IMR-90 (cell line): ENCODE results near the gene RUNX2. TPM values are rescaled to one million over a fixed set of nuclear protein-coding genes. Genes with fewer than 3 reads are reported as not detected.

Experiments used
- ATAC-seq: fragments of 200-7000 bp; cut with Tn5 transposase; 2 replicates; pipeline ENCODE4 v1.9.1; 2020; ENCODE audit warnings: low read depth, mild to moderate bottlenecking, moderate library complexity
- BruUV-seq: library from RNA; stranded (reverse); fragments of 400-500 nt; replicated peaks from 2 replicates; lab custom pipeline; 2021; lab: Mats Ljungman, UMichigan
- CTCF ChIA-PET: fragments of 300-600 bp; formaldehyde crosslinking; extraction: SDS; loops from one replicate; lab custom pipeline; 2021; ENCODE audit warnings: antibody characterized with exemption; lab: Yijun Ruan, JAX
- POLR2A ChIA-PET: fragments of 300-600 bp; sonication (Branson Sonifier 250); formaldehyde crosslinking; loops from one replicate; lab custom pipeline; 2022; ENCODE audit warnings: antibody characterized with exemption; ENCODE audit not compliant: unreplicated experiment; lab: Charles Lee
- DNase-seq: peaks from one replicate; pipeline ENCODE4 v3.0.0; 2013
- H2AFZ ChIP-seq: replicated peaks from 2 replicates; pipeline ENCODE3; 2013; ENCODE audit warnings: low read length, mild to moderate bottlenecking; ENCODE audit not compliant: poor library complexity
- H2AK5ac ChIP-seq: 2 replicates; pipeline ENCODE4 v1.6.1; 2013; ENCODE audit warnings: low read depth, low read length, inconsistent platforms
- H2AK9ac ChIP-seq: replicated peaks from 2 replicates; pipeline ENCODE3; 2013; ENCODE audit warnings: mild to moderate bottlenecking, low read depth, low read length, moderate library complexity; ENCODE audit not compliant: poor library complexity
- H2BK120ac ChIP-seq: 2 replicates; pipeline ENCODE4 v1.6.1; 2013; ENCODE audit warnings: low read depth, low read length, inconsistent platforms
- H2BK15ac ChIP-seq: 3 replicates; pipeline ENCODE4 v1.6.1; 2013; ENCODE audit warnings: low read depth, low read length, inconsistent platforms
- H2BK20ac ChIP-seq: 2 replicates; pipeline ENCODE4 v1.6.1; 2013; ENCODE audit warnings: low read depth, mild to moderate bottlenecking, inconsistent platforms, low read length, moderate library complexity
- H2BK5ac ChIP-seq: 2 replicates; pipeline ENCODE4 v1.6.1; 2013; ENCODE audit warnings: mild to moderate bottlenecking, low read depth, low read length, inconsistent platforms; ENCODE audit not compliant: poor library complexity, severe bottlenecking
- H3K14ac ChIP-seq: replicated peaks from 2 replicates; pipeline ENCODE4 v1.6.1; 2013; ENCODE audit warnings: low read depth, low read length, inconsistent platforms
- H3K18ac ChIP-seq: 2 replicates; pipeline ENCODE4 v1.6.1; 2013; ENCODE audit warnings: low read depth, low read length, control low read depth
- H3K23ac ChIP-seq: 2 replicates; pipeline ENCODE4 v1.6.1; 2013; ENCODE audit warnings: low read depth, low read length, inconsistent platforms
- H3K27ac ChIP-seq: 2 replicates; pipeline ENCODE4 v1.5.1; 2013; ENCODE audit warnings: mild to moderate bottlenecking, control low read depth, low read length; ENCODE audit not compliant: insufficient read depth
- H3K27me3 ChIP-seq: 2 replicates; pipeline ENCODE4 v1.6.1; 2013; ENCODE audit warnings: low read length; ENCODE audit not compliant: control insufficient read depth, insufficient read depth
- H3K36me3 ChIP-seq: 2 replicates; pipeline ENCODE4 v1.6.1; 2013; ENCODE audit warnings: low read length, mixed read lengths; ENCODE audit not compliant: control insufficient read depth, insufficient read depth
- H3K4ac ChIP-seq: 2 replicates; pipeline ENCODE4 v1.6.1; 2013; ENCODE audit warnings: low read depth, low read length, inconsistent platforms
- H3K4me1 ChIP-seq: 2 replicates; pipeline ENCODE4 v1.6.1; 2013; ENCODE audit warnings: low read length, mixed read lengths; ENCODE audit not compliant: control insufficient read depth, insufficient read depth
- H3K4me2 ChIP-seq: 2 replicates; pipeline ENCODE4 v1.6.1; 2013; ENCODE audit warnings: low read depth, mild to moderate bottlenecking, control low read depth, low read length, moderate library complexity
- H3K4me3 ChIP-seq: 2 replicates; pipeline ENCODE4 v1.5.1; 2013; ENCODE audit warnings: low read depth, mild to moderate bottlenecking, control low read depth, low read length, moderate library complexity; ENCODE audit not compliant: insufficient read depth
- H3K56ac ChIP-seq: 2 replicates; pipeline ENCODE4 v1.6.1; 2013; ENCODE audit warnings: low read length, inconsistent platforms; ENCODE audit not compliant: insufficient read depth; ENCODE audit errors: extremely low read depth
- H3K79me1 ChIP-seq, 2 experiments: 2 replicates each; pipeline ENCODE4 v1.6.1; 2013; ENCODE audit warnings: low read length in 2 of 2, inconsistent platforms in 1 of 2, low read depth in 1 of 2
- H3K9ac ChIP-seq: 2 replicates; pipeline ENCODE4 v1.6.1; 2013; ENCODE audit warnings: low read depth, low read length, control low read depth
- H3K9me1 ChIP-seq: 2 replicates; pipeline ENCODE4 v1.6.1; 2013; ENCODE audit warnings: low read length, inconsistent platforms; ENCODE audit not compliant: insufficient read depth
- H3K9me3 ChIP-seq: 2 replicates; pipeline ENCODE4 v1.6.1; 2013; ENCODE audit warnings: low read length; ENCODE audit not compliant: control insufficient read depth, insufficient read depth
- H4K20me1 ChIP-seq: 2 replicates; pipeline ENCODE4 v1.6.1; 2013; ENCODE audit warnings: low read length, inconsistent platforms; ENCODE audit not compliant: insufficient read depth
- H4K5ac ChIP-seq: 2 replicates; pipeline ENCODE4 v1.6.1; 2013; ENCODE audit warnings: mild to moderate bottlenecking, low read depth, low read length, control low read depth
- H4K8ac ChIP-seq, 2 experiments: 2 replicates each; pipeline ENCODE4 v1.6.1; 2013; ENCODE audit warnings: low read depth in 2 of 2, low read length in 2 of 2, control low read depth in 1 of 2, inconsistent platforms in 1 of 2
- H4K91ac ChIP-seq: 2 replicates; pipeline ENCODE4 v1.6.1; 2013; ENCODE audit warnings: low read depth, low read length, inconsistent platforms; ENCODE audit not compliant: insufficient read depth
- BHLHE40 ChIP-seq: fragments of 150-350 bp; IDR thresholded peaks from 2 replicates; pipeline ENCODE4 v1.6.1; 2016; ENCODE audit warnings: mild to moderate bottlenecking, low read depth, low read length
- CEBPB ChIP-seq: IDR thresholded peaks from 2 replicates; pipeline ENCODE4 v1.6.1; 2012; ENCODE audit warnings: low read depth, low read length, improper control_type of control experiment
- RAD21 ChIP-seq: IDR thresholded peaks from 2 replicates; pipeline ENCODE4 v1.6.1; 2012; ENCODE audit warnings: low read length, improper control_type of control experiment
- WGBS, 2 experiments: methylation state at CpG; one replicate each; pipeline versions ENCODE4 v1.1.5 to v1.1.7; 2013; ENCODE audit warnings: missing lambda C conversion rate in 2 of 2; ENCODE audit not compliant: insufficient read length in 1 of 2; ENCODE audit errors: extremely low coverage in 2 of 2; 5-methylcytosine and 5-hydroxymethylcytosine counted together
- dilution Hi-C: fragments of 300-500 bp; cut with HindIII; formaldehyde crosslinking; loops from one replicate; pipeline ENCODE4 v1.14.3; 2018; ENCODE audit warnings: low sequenced_read_pairs; ENCODE audit not compliant: unreplicated experiment
- in situ Hi-C: fragments of 300-500 bp; cut with MboI; formaldehyde crosslinking; loops from 3 replicates; pipeline ENCODE4 v1.14.3; 2019; ENCODE audit warnings: low sequenced_read_pairs, inconsistent platforms, mixed read lengths
- intact Hi-C: fragments of 100-400 bp; cut with micrococcal nuclease; formaldehyde crosslinking; loops from 2 replicates; pipeline ENCODE4 v1.10.0; 2022
- polyA plus RNA-seq, 3 experiments: library from polyadenylated mRNA; depleted of rRNA; stranded (reverse); fragments of >200 nt; gene quantifications; 2 replicates each; pipeline ENCODE4 v1.2.3, GENCODE V29; 2012; ENCODE audit warnings: low replicate concordance in 1 of 3
- total RNA-seq: library from RNA; depleted of rRNA; stranded (reverse); fragments of >200 nt; gene quantifications from 2 replicates; pipeline ENCODE4 v1.2.3, GENCODE V29; 2012

The RUNX2 gene
- total and polyA plus RNA-seq, 2 of the 4 experiments (the other 2 are of a cell fraction), result 2.3 to 4.7 TPM

GRCh38 chr6:45619994-45620471 is 291.9 kb downstream of the RUNX2 start:
- no peak overlapping the region for H4K8ac ChIP-seq
- H4K5ac ChIP-seq, result no peak overlapping the region
- ATAC-seq (peak; percentile 44; the same call in 1 of the 2 replicates), DNase-seq (peak; percentile 63)
- no peaks in the 10 kb centered on the region for H3K27me3 ChIP-seq
- H3K4me3 ChIP-seq, result no peak overlapping the region
- in situ Hi-C loops, result no loop called here
- intact Hi-C loops, result loop anchor here (10.0 kb wide), 1 partner anchor 195 kb away; no protein-coding TSS in a partner anchor
- no peaks in the 10 kb centered on the region for H3K9me3 ChIP-seq
- peak overlapping the region; percentile 57; the same call in 1 of the 2 replicates for H3K4ac ChIP-seq
- POLR2A ChIA-PET, result no interaction called here
- no peak overlapping the region for H3K9ac ChIP-seq
- H2BK5ac ChIP-seq, result no peak overlapping the region
- no peak overlapping the region for H2AFZ ChIP-seq
- CTCF ChIA-PET, result interaction anchor here (0.6 kb wide), 1 partner anchor 24 kb away, joined by 10 read pairs; no protein-coding TSS in a partner anchor
- H2AK9ac ChIP-seq, result no peak overlapping the region
- dilution Hi-C loops, result no loop called here
- H3K14ac ChIP-seq, result peak overlapping the region; percentile 22; the same call in 1 of the 2 replicates
- peak overlapping the region; percentile 52 for H2BK20ac ChIP-seq
- BruUV-seq, result no TSS peak
- no peaks in the 10 kb centered on the region for H4K20me1 ChIP-seq
- H2AK5ac ChIP-seq, result peak overlapping the region; percentile 35; the same call in 1 of the 2 replicates
- H3K4me2 ChIP-seq, result no peak overlapping the region
- H3K27ac ChIP-seq, result no peak overlapping the region
- no peaks in the 10 kb centered on the region for H3K36me3 ChIP-seq
- H2BK120ac ChIP-seq, result peak overlapping the region; percentile 23; the same call in 1 of the 2 replicates
- peaks cover 6% of the 10 kb centered on the region for H3K9me1 ChIP-seq
- H3K23ac ChIP-seq, result no peak overlapping the region
- no peak overlapping the region for H2BK15ac ChIP-seq
- no CpG with 5 or more reads among the region's 3 CpGs for WGBS, 2 experiments
- H3K79me1 ChIP-seq, result no peaks in the 10 kb centered on the region
- H4K91ac ChIP-seq, result no peak overlapping the region
- H3K4me1 ChIP-seq, result peaks cover 5% of the 10 kb centered on the region
- H3K56ac ChIP-seq, result no peak overlapping the region
- TF ChIP-seq CEBPB (no peak), BHLHE40 (no peak), RAD21 (no peak)
- H3K18ac ChIP-seq, result no peak overlapping the region
